Measurements from ENCODE around the gene NDUFA11. TPM values are rescaled to one million over a fixed set of nuclear protein-coding genes. Genes with fewer than 3 reads are reported as not detected.

NDUFA11 gene
- total RNA-seq, 2 experiments from 2014 or later = 94.3 to 96.7 TPM

DNA sequence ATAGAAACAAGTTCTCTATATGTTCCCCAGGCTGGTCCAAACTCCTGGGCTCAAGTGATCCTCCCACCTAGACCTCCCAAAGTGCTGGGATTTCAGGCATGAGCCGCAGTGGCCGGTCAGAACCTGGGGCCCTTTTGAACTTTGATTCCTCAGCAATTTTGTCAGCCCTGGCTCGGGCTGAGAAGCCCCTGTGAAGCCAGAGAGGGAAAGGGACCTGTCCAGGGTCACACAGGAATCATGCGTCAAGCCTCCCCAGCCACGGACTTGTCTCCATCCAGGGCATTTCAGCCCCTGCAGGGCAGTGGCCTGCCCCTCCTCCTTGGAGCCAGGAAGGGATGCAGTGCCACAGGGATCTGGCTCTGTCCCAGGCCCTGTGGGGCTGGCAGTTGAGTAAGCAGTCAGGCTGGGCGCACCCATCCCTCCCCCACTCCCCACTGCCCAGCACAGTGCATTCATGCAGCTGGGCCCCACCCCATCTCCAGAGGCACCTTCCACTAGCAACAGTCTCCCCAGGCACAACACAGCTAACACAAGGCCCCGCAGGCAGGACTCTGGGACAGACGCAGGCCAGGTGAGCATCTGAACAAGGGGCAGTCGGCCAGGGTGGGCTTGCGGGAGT lies 10.3 kb upstream of the NDUFA11 start, which contains the start of gene CAPS:
Gene CAPS, plus strand, starts transcription at position 516 of the 619 bp plus-strand sequence. CDS start 153 bp downstream, outside the sequence.
- intact Hi-C loops (cut with DNase I, micrococcal nuclease) = loop anchor here in 1 of 2 experiments (1.0 kb wide), 1 partner anchor 21 kb away; no protein-coding TSS in a partner anchor
- TF ChIP-seq, protein P1, sequence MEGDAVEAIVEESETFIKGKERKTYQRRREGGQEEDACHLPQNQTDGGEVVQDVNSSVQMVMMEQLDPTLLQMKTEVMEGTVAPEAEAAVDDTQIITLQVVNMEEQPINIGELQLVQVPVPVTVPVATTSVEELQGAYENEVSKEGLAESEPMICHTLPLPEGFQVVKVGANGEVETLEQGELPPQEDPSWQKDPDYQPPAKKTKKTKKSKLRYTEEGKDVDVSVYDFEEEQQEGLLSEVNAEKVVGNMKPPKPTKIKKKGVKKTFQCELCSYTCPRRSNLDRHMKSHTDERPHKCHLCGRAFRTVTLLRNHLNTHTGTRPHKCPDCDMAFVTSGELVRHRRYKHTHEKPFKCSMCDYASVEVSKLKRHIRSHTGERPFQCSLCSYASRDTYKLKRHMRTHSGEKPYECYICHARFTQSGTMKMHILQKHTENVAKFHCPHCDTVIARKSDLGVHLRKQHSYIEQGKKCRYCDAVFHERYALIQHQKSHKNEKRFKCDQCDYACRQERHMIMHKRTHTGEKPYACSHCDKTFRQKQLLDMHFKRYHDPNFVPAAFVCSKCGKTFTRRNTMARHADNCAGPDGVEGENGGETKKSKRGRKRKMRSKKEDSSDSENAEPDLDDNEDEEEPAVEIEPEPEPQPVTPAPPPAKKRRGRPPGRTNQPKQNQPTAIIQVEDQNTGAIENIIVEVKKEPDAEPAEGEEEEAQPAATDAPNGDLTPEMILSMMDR (IDR thresholded peaks at IDR 0.05) = no peak
- H3K4me1 ChIP-seq (ENCODE audit: insufficient read depth, low read length) = no peaks in the 10 kb centered on the region
- H3K4me3 ChIP-seq (ENCODE audit: low read length) = no peak within 1 kb of the TSS
- peaks cover 54% of the 10 kb centered on the region for H3K36me3 ChIP-seq (ENCODE audit: insufficient read depth, low read length)
- Mint-ChIP-seq H3K9me3 (no peaks in the 10 kb centered on the region), H3K27ac (peak within 1 kb of the TSS; percentile 47), H3K4me1 (ENCODE audit: low read depth) (no peaks in the 10 kb centered on the region), H3K4me3 (no peak within 1 kb of the TSS), H3K27me3 (no peaks in the 10 kb centered on the region), H3K36me3 (ENCODE audit: low read depth) (peaks cover 34% of the 10 kb centered on the region)
- ChIA-PET POLR2A (no interaction called here), CTCF (no interaction called here)
- H3K9me3 ChIP-seq (ENCODE audit: control insufficient read depth in 1 of 2, insufficient read depth in 1 of 2, low read length in 2 of 2) = no peaks in the 10 kb centered on the region
- no peak within 1 kb of the TSS for H3K27ac ChIP-seq (ENCODE audit: low read depth in 1 of 2, low read length in 2 of 2)
- DNase-seq (no peak), ATAC-seq (ENCODE audit: poor library complexity) (no peak)
- no peaks in the 10 kb centered on the region for H3K27me3 ChIP-seq (ENCODE audit: control insufficient read depth in 1 of 2, insufficient read depth in 2 of 2, low read length in 2 of 2)

- CTCF ChIA-PET = no interaction called here
Measured at GRCh38 chr19:5911366-5911765, 7.8 kb upstream of the NDUFA11 start.

GRCh38 chr19:5910638-5910907 lies 7.0 kb upstream of the NDUFA11 start:
- Mint-ChIP-seq H3K36me3 (ENCODE audit: low read depth) (peaks cover 13% of the 10 kb centered on the region), H3K27me3 (no peaks in the 10 kb centered on the region), H3K4me3 (no peak overlapping the region), H3K9me3 (no peaks in the 10 kb centered on the region), H3K27ac (no peak overlapping the region), H3K4me1 (ENCODE audit: low read depth) (peaks cover 11% of the 10 kb centered on the region)
- H3K4me1 ChIP-seq (ENCODE audit: insufficient read depth, low read length) = peaks cover 13% of the 10 kb centered on the region
- ChIA-PET POLR2A (interaction anchor here (0.8 kb wide), 1 partner anchor 74 kb away, joined by 3 read pairs; no protein-coding TSS in a partner anchor), CTCF (no interaction called here)
- DNase-seq (no peak), ATAC-seq (ENCODE audit: poor library complexity) (no peak)
- intact Hi-C loops (cut with DNase I, micrococcal nuclease) = no loop called here
- no peak overlapping the region for H3K4me3 ChIP-seq (ENCODE audit: low read length)
- peaks cover 26% of the 10 kb centered on the region for H3K36me3 ChIP-seq (ENCODE audit: insufficient read depth, low read length)
- TF ChIP-seq, protein P1 (IDR thresholded peaks at IDR 0.05) = no peak
- no peaks in the 10 kb centered on the region for H3K9me3 ChIP-seq (ENCODE audit: control insufficient read depth in 1 of 2, insufficient read depth in 1 of 2, low read length in 2 of 2)
- H3K27ac ChIP-seq (ENCODE audit: low read depth in 1 of 2, low read length in 2 of 2) = no peak overlapping the region
- no peaks in the 10 kb centered on the region for H3K27me3 ChIP-seq (ENCODE audit: control insufficient read depth in 1 of 2, insufficient read depth in 2 of 2, low read length in 2 of 2)

More at GRCh38 chr19:5911366-5911765, 7.8 kb upstream of the NDUFA11 start:
- H3K36me3 ChIP-seq (ENCODE audit: insufficient read depth, low read length) = peaks cover 32% of the 10 kb centered on the region
- Mint-ChIP-seq H3K9me3 (no peaks in the 10 kb centered on the region), H3K27ac (no peak overlapping the region), H3K36me3 (ENCODE audit: low read depth) (peaks cover 20% of the 10 kb centered on the region), H3K4me1 (ENCODE audit: low read depth) (peaks cover 7% of the 10 kb centered on the region), H3K4me3 (no peak overlapping the region), H3K27me3 (no peaks in the 10 kb centered on the region)
- H3K27me3 ChIP-seq (ENCODE audit: control insufficient read depth in 1 of 2, insufficient read depth in 2 of 2, low read length in 2 of 2) = no peaks in the 10 kb centered on the region
- POLR2A ChIA-PET = no interaction called here
- H3K4me1 ChIP-seq (ENCODE audit: insufficient read depth, low read length) = peaks cover 5% of the 10 kb centered on the region
- ATAC-seq (ENCODE audit: poor library complexity) (no peak), DNase-seq (no peak)
- TF ChIP-seq, protein P1 (IDR thresholded peaks at IDR 0.05) = no peak
- H3K9me3 ChIP-seq (ENCODE audit: control insufficient read depth in 1 of 2, insufficient read depth in 1 of 2, low read length in 2 of 2) = no peaks in the 10 kb centered on the region
- intact Hi-C loops (cut with DNase I, micrococcal nuclease) = no loop called here
- H3K4me3 ChIP-seq (ENCODE audit: low read length) = no peak overlapping the region
- H3K27ac ChIP-seq (ENCODE audit: low read depth in 1 of 2, low read length in 2 of 2) = no peak overlapping the region
